HEK293T (cell line): Measurements from ENCODE around the gene CEP164.

ENCODE experiments used
- BHLHE40 ChIP-seq: fragments of 450-650 bp; IDR thresholded peaks from 2 replicates; pipeline ENCODE4 v1.6.1; 2016; ENCODE audit warnings: mild to moderate bottlenecking, moderate library complexity, borderline replicate concordance
- CTBP1 ChIP-seq: fragments of 450-650 bp; IDR thresholded peaks from 2 replicates; pipeline ENCODE4 v1.6.1; 2016; ENCODE audit warnings: borderline replicate concordance
- FOXA1 ChIP-seq: fragments of 450-650 bp; IDR thresholded peaks from 2 replicates; pipeline ENCODE4 v1.6.1; 2016; ENCODE audit warnings: mild to moderate bottlenecking
- FOXK2 ChIP-seq: fragments of 450-650 bp; IDR thresholded peaks from 2 replicates; pipeline ENCODE4 v1.6.1; 2016; ENCODE audit warnings: mild to moderate bottlenecking
- FOXM1 ChIP-seq: fragments of 450-650 bp; IDR thresholded peaks from 2 replicates; pipeline ENCODE4 v1.6.1; 2017; ENCODE audit warnings: mild to moderate bottlenecking, borderline replicate concordance
- HDGF ChIP-seq: fragments of 450-650 bp; IDR thresholded peaks from 2 replicates; pipeline ENCODE4 v1.6.1; 2017; ENCODE audit warnings: antibody characterized with exemption, borderline replicate concordance
- NFRKB ChIP-seq: fragments of 450-650 bp; IDR thresholded peaks from 2 replicates; pipeline ENCODE4 v1.6.1; 2016; ENCODE audit warnings: mild to moderate bottlenecking, moderate library complexity
- SP1 ChIP-seq: fragments of 450-650 bp; IDR thresholded peaks from 2 replicates; pipeline ENCODE4 v1.6.1; 2017
- SUZ12 ChIP-seq: fragments of 450-650 bp; IDR thresholded peaks from 2 replicates; pipeline ENCODE4 v1.6.1; 2016; ENCODE audit warnings: mild to moderate bottlenecking
- TARDBP ChIP-seq: fragments of 450-650 bp; IDR thresholded peaks from 2 replicates; pipeline ENCODE4 v1.6.1; 2016
- ZNF384 ChIP-seq: fragments of 450-650 bp; IDR thresholded peaks from 2 replicates; pipeline ENCODE4 v1.6.1; 2016
- TF ChIP-seq, protein P1 (sequence below): fragments of 450-650 bp; IDR thresholded peaks from 2 replicates; pipeline ENCODE4 v1.6.1; 2016

DNA sequence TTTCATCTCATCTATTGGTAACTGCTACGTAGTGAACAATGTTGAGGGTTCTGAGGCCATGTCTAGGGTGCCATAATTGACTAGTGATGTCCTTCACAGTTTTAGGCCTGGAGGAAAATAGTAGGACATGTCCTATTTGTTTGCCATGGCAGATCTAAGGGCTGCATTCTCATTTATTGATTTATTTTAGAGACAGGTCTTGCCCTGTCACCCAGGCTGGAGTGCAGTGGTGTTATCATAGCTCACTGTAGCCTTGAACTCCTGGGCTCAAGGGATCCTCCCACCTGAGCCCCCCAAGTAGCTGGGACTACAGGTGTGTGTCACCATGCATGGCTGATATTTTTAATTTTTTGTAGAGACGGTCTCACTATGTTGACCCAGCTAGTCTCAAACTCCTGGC, 5.2 kb downstream of the CEP164 start:
- TF ChIP-seq, protein P1, sequence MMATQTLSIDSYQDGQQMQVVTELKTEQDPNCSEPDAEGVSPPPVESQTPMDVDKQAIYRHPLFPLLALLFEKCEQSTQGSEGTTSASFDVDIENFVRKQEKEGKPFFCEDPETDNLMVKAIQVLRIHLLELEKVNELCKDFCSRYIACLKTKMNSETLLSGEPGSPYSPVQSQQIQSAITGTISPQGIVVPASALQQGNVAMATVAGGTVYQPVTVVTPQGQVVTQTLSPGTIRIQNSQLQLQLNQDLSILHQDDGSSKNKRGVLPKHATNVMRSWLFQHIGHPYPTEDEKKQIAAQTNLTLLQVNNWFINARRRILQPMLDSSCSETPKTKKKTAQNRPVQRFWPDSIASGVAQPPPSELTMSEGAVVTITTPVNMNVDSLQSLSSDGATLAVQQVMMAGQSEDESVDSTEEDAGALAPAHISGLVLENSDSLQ: no peak
- TF ChIP-seq HDGF: no peak
- TF ChIP-seq TARDBP: no peak
- no peak for TF ChIP-seq FOXA1
- TF ChIP-seq SP1: no peak
- no peak for TF ChIP-seq FOXK2
- no peak for TF ChIP-seq BHLHE40
- TF ChIP-seq FOXM1: no peak
- TF ChIP-seq SUZ12: no peak
- TF ChIP-seq CTBP1: no peak
- no peak for TF ChIP-seq NFRKB
- no peak for TF ChIP-seq ZNF384
